ENCODE data around the gene IRX4. TPM values are rescaled to one million over a fixed set of nuclear protein-coding genes. Genes with fewer than 3 reads are reported as not detected.

The IRX4 gene
- total and polyA plus RNA-seq, 2 donors (not counting 3 experiments of a cell fraction or from before 2014, with no cell fraction given), result not detected

DNA sequence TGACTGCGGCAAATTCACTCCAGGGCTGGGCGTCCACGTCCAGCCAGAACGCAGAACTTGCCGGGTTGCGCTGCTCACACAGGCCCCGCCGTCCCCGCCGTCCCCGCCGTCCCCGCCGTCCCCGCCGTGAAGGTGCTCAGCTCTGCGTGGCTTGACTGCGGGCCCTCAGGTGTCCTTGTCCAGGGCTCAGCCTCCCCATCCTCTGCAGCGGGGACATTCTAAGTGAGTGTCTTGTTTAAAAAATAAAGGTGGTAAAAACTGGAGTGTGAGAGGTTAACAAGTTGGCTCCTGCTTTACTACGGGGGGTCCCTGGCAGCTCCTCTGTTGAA is 14.9 kb downstream of the IRX4 start:
- Histone ChIP-seq H4K20me1 (replicated peaks; ENCODE audit: control insufficient read depth, extremely low read depth, insufficient read depth, low read length) (no peaks in the 10 kb centered on the region), H3K27ac (ENCODE audit: insufficient read depth, low read depth, low read length) (no peak overlapping the region), H3K9me3 (replicated peaks; ENCODE audit: control insufficient read depth, insufficient read depth, low read length) (no peaks in the 10 kb centered on the region), H3K9me1 (replicated peaks; ENCODE audit: control insufficient read depth, extremely low read depth, insufficient read depth, low read length) (no peaks in the 10 kb centered on the region), H3K4me2 (ENCODE audit: insufficient read depth, low read length) (no peak overlapping the region), H3K9ac (replicated peaks; ENCODE audit: extremely low read depth, insufficient read depth, low read length) (no peak overlapping the region), H3K79me2 (ENCODE audit: control insufficient read depth, insufficient read depth, low read length) (no peaks in the 10 kb centered on the region), H3K36me3 (ENCODE audit: control insufficient read depth in 2 of 2, extremely low read depth in 1 of 2, insufficient read depth in 2 of 2, low read length in 2 of 2) (no peaks in the 10 kb centered on the region), H3K4me1 (ENCODE audit: control insufficient read depth, extremely low read depth, insufficient read depth, low read length) (no peaks in the 10 kb centered on the region), H2AFZ (ENCODE audit: low read depth, low read length) (no peak overlapping the region), H3K4me3 (replicated peaks in 1 of 3; ENCODE audit: insufficient read depth in 1 of 3, low read depth in 1 of 3, low read length in 3 of 3) (no peak overlapping the region), H3K27me3 (ENCODE audit: control insufficient read depth in 2 of 2, insufficient read depth in 2 of 2, low read length in 2 of 2) (peaks cover 0 to 5% of the 10 kb centered on the region in 2 experiments)
- POLR2A ChIA-PET, result no interaction called here
- BruUV-seq (replicated peaks), result no TSS peak
- CTCF ChIA-PET, result no interaction called here
- dilution Hi-C loops (cut with MboI; ENCODE audit: extremely low pct_ligation_motif_present, low sequenced_read_pairs) (no loop called here), intact Hi-C loops (cut with micrococcal nuclease) (no loop called here)
- TF ChIP-seq POLR2A (IDR thresholded peaks at IDR 0.05; ENCODE audit: low read depth, low read length), result no peak
- TF ChIP-seq, protein P1, sequence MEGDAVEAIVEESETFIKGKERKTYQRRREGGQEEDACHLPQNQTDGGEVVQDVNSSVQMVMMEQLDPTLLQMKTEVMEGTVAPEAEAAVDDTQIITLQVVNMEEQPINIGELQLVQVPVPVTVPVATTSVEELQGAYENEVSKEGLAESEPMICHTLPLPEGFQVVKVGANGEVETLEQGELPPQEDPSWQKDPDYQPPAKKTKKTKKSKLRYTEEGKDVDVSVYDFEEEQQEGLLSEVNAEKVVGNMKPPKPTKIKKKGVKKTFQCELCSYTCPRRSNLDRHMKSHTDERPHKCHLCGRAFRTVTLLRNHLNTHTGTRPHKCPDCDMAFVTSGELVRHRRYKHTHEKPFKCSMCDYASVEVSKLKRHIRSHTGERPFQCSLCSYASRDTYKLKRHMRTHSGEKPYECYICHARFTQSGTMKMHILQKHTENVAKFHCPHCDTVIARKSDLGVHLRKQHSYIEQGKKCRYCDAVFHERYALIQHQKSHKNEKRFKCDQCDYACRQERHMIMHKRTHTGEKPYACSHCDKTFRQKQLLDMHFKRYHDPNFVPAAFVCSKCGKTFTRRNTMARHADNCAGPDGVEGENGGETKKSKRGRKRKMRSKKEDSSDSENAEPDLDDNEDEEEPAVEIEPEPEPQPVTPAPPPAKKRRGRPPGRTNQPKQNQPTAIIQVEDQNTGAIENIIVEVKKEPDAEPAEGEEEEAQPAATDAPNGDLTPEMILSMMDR (IDR thresholded peaks at IDR 0.05; ENCODE audit: extremely low read depth in 1 of 2, insufficient read depth in 1 of 2, low read depth in 1 of 2, low read length in 2 of 2), result no peak
- no peak for TF ChIP-seq JUN (IDR thresholded peaks at IDR 0.05; ENCODE audit: borderline replicate concordance, insufficient read depth, insufficient read length, low read depth)
- TF ChIP-seq, protein P2, sequence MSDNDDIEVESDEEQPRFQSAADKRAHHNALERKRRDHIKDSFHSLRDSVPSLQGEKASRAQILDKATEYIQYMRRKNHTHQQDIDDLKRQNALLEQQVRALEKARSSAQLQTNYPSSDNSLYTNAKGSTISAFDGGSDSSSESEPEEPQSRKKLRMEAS (IDR thresholded peaks at IDR 0.05; ENCODE audit: insufficient read depth, insufficient read length), result no peak
- TF ChIP-seq POLR2AphosphoS5 (IDR thresholded peaks at IDR 0.05; ENCODE audit: insufficient read depth, low read depth, low read length), result no peak
- TF ChIP-seq FOS (IDR thresholded peaks at IDR 0.05; ENCODE audit: borderline replicate concordance, insufficient read depth, low read length), result no peak
- peak; percentile 12 for TF ChIP-seq EZH2 (IDR thresholded peaks at IDR 0.05; ENCODE audit: borderline replicate concordance, low read depth, low read length, severe bottlenecking)
- no peak for FAIRE-seq
- no peak for DNase-seq (ENCODE audit: low read depth, low spot score)
